ENCODE measurements around the gene CCDC30.

DNA sequence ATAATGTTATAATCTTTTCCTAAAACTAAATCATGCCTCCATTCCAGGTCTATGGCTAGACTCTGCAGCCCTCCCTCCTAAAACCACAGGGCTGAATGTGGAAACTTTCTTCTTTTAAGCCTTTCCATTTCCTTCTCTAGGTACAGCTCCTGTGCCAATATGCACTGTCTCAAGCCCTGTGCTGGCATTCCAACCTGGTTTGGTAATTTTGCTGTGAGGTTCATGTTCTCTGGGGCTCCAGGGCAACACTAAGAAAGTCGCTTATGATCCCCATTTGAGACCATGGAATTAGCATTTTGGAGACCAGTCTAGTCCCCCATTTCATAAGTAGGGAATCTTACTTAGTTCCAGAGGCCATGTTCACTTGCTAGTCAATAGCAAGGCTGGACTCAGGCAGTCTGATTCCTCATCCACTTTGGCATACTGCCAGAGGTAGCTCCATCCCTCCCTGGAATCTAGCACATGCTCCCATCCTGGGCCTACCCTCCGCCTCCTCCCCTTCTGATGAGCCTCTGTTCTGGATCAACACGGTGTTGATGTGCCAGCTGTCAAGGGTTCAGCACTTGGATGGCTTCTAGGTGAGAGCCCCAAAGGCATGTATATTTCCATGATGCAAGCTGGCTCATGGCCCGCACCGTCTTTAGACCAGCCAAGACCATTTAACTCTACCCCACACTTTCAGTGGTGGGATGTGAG, 43.8 kb upstream of the CCDC30 start:
- TF ChIP-seq, protein P1, sequence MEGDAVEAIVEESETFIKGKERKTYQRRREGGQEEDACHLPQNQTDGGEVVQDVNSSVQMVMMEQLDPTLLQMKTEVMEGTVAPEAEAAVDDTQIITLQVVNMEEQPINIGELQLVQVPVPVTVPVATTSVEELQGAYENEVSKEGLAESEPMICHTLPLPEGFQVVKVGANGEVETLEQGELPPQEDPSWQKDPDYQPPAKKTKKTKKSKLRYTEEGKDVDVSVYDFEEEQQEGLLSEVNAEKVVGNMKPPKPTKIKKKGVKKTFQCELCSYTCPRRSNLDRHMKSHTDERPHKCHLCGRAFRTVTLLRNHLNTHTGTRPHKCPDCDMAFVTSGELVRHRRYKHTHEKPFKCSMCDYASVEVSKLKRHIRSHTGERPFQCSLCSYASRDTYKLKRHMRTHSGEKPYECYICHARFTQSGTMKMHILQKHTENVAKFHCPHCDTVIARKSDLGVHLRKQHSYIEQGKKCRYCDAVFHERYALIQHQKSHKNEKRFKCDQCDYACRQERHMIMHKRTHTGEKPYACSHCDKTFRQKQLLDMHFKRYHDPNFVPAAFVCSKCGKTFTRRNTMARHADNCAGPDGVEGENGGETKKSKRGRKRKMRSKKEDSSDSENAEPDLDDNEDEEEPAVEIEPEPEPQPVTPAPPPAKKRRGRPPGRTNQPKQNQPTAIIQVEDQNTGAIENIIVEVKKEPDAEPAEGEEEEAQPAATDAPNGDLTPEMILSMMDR (IDR thresholded peaks at IDR 0.05), result no peak
- no peak for TF ChIP-seq EP300 (IDR thresholded peaks at IDR 0.05)
